GM21447 (cell line): ENCODE results near the gene ERN1.

ENCODE experiments used
- ATAC-seq: cut with Tn5 transposase; IDR thresholded peaks from one replicate; pipeline ENCODE4 v1.9.1; 2021; ENCODE audit not compliant: unreplicated experiment

The ERN1 gene

GRCh38 chr17:64111831-64112230, 18.1 kb downstream of the ERN1 start:
- no peak for ATAC-seq

- no peak for ATAC-seq
Measured at GRCh38 chr17:64110379-64111152, 19.4 kb downstream of the ERN1 start.

- no peak for ATAC-seq
Measured at GRCh38 chr17:64109400-64109799, 20.5 kb downstream of the ERN1 start.

GRCh38 chr17:64107500-64108236, 22.3 kb downstream of the ERN1 start:
- no peak for ATAC-seq

GRCh38 chr17:64106918-64107317, 23.0 kb downstream of the ERN1 start:
- no peak for ATAC-seq

GRCh38 chr17:64103391-64104364, 26.3 kb downstream of the ERN1 start:
- peak; percentile 68 for ATAC-seq

- no peak for ATAC-seq
Measured at GRCh38 chr17:64102627-64103390, 27.1 kb downstream of the ERN1 start.

GRCh38 chr17:64099543-64099942, 30.4 kb downstream of the ERN1 start:
- ATAC-seq = no peak

GRCh38 chr17:64097196-64097936, 32.6 kb downstream of the ERN1 start:
- ATAC-seq = no peak

- no peak for ATAC-seq
Measured at GRCh38 chr17:64096037-64096436, 33.9 kb downstream of the ERN1 start.

GRCh38 chr17:64095144-64095882, 34.6 kb downstream of the ERN1 start:
- no peak for ATAC-seq

GRCh38 chr17:64094412-64094811, 35.5 kb downstream of the ERN1 start:
- ATAC-seq = no peak

GRCh38 chr17:64092952-64093451, 36.9 kb downstream of the ERN1 start:
- ATAC-seq = no peak

GRCh38 chr17:64092113-64092512, 37.8 kb downstream of the ERN1 start:
- ATAC-seq = no peak

GRCh38 chr17:64091571-64091970, 38.4 kb downstream of the ERN1 start:
- no peak for ATAC-seq

- ATAC-seq = peak; percentile 61
Measured at GRCh38 chr17:64091116-64091515, 38.8 kb downstream of the ERN1 start.

- ATAC-seq = no peak
Measured at GRCh38 chr17:64090144-64090543, 39.8 kb downstream of the ERN1 start.

- ATAC-seq = no peak
Measured at GRCh38 chr17:64087252-64088005, 42.5 kb downstream of the ERN1 start.
